Effector memory CD4-positive, alpha-beta T cell (primary cell): Measurements from ENCODE around the gene POC1B.

Experiments used
- DNase-seq, 3 donors: peaks; one replicate each; pipeline ENCODE4 v3.0.0-alpha.2; 2020
- H3K27ac ChIP-seq: 2 replicates; pipeline ENCODE4 v1.7.0; 2013; ENCODE audit warnings: mild to moderate bottlenecking, low read length, moderate library complexity; ENCODE audit not compliant: insufficient read depth, poor library complexity, severe bottlenecking
- H3K27me3 ChIP-seq: replicated peaks from 2 replicates; pipeline ENCODE4 v1.7.0; 2013; ENCODE audit warnings: mild to moderate bottlenecking, low read length; ENCODE audit not compliant: insufficient read depth, control insufficient read depth, poor library complexity, severe bottlenecking
- H3K36me3 ChIP-seq: 2 replicates; pipeline ENCODE4 v1.7.0; 2013; ENCODE audit warnings: mild to moderate bottlenecking, low read length, moderate library complexity; ENCODE audit not compliant: control insufficient read depth, insufficient read depth
- H3K4me1 ChIP-seq: 2 replicates; pipeline ENCODE4 v1.7.0; 2013; ENCODE audit warnings: low read length, mild to moderate bottlenecking; ENCODE audit not compliant: control insufficient read depth, insufficient read depth, poor library complexity, severe bottlenecking
- H3K4me3 ChIP-seq: 2 replicates; pipeline ENCODE4 v1.7.0; 2013; ENCODE audit warnings: low read length, low read depth, mild to moderate bottlenecking; ENCODE audit not compliant: insufficient read depth, poor library complexity, severe bottlenecking
- H3K9me3 ChIP-seq: 2 replicates; pipeline ENCODE4 v1.7.0; 2013; ENCODE audit warnings: mild to moderate bottlenecking, low read length, moderate library complexity; ENCODE audit not compliant: control insufficient read depth

The POC1B gene

DNA sequence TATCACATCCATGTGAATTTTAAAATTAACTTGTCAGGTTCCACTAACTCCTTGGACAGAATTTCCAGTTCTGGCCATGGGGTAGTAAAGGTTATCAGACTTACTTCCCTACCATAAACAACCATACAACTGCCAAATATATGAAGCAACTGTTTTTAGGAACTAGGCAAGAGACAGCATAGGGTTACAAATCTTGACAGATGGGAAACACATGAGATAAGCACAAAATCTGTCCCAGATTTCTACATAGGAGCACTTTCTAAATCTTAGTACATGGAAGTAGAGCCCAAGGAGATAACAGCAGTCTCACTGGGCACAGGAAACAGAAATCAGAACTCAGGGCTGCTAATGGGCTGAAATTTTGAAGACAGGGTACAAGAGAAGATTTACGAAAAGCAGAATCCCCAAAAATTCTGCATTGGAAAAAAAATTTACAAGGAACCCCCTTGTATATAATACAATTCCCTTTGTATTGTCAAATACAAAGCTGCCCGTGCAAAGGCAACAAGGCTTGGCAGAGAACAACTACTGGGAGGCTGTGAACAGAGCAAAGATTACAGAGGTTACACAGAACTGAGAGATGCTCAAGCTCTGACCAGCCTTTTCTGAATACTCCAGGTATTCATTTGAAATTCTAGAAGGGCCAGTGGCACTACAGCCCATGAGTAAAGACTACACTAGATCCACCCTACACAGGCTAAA is 44.5 kb downstream of the POC1B start:
- Histone ChIP-seq H3K27ac (no peak overlapping the region), H3K4me1 (peaks cover 10% of the 10 kb centered on the region), H3K27me3 (no peaks in the 10 kb centered on the region), H3K4me3 (no peak overlapping the region), H3K9me3 (no peaks in the 10 kb centered on the region), H3K36me3 (no peaks in the 10 kb centered on the region)
- no peak for DNase-seq

DNA sequence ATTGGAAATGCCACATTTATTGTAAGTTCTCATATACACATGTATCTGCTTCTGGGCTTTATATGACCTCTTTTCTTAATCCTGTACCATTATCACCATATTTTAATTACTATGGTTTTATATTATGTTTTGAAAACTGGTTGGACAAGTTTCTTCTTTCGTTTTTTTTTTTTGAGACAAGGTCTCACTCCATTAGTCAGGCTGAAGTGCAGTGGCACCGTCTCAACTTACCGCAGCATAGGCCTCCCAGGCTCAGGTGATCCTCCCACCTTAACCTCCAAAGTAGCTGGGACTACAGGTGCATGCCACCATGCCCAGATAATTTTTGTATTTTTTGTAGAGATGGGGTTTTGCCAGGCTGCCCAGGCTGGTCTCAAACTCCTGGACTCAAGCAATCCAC is 45.9 kb downstream of the POC1B start:
- H3K27ac ChIP-seq: no peak overlapping the region
- H3K4me3 ChIP-seq: no peak overlapping the region
- H3K27me3 ChIP-seq: no peaks in the 10 kb centered on the region
- no peaks in the 10 kb centered on the region for H3K9me3 ChIP-seq
- DNase-seq: no peak
- peaks cover 10% of the 10 kb centered on the region for H3K4me1 ChIP-seq
- no peaks in the 10 kb centered on the region for H3K36me3 ChIP-seq

DNA sequence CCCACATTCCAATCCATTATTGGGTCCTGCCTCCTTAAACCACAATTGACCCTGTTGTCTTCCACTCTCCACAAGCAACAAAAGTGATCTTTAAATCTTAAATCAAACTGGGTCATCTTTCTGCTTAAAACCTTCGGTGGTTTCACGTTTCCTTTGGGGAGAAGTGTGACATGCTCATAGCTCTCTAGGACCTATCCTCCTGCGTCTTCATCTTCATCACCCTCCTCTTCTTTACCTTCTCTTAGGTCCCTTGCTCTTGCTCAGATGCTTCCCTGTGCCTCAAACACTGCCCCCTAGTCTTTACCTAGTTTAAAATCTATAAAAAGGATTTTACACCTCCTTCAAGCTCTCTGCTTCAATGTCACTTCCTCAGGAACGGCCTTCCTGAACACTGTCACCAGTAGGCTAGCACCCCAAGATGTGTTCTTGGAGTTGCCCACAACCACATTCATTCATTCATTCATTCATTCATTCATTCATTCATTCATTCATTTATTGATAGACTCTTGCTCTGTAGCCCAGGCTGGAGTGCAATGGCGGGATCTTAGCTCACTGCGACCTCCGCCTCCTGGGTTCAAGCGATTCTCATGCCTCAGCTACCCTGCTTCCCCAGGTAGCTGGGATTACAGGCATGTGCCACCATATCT is 48.1 kb downstream of the POC1B start:
- Histone ChIP-seq H3K27ac (no peak overlapping the region), H3K9me3 (no peaks in the 10 kb centered on the region), H3K27me3 (no peaks in the 10 kb centered on the region), H3K36me3 (no peaks in the 10 kb centered on the region), H3K4me1 (peaks cover 10% of the 10 kb centered on the region), H3K4me3 (no peak overlapping the region)
- no peak for DNase-seq

- Histone ChIP-seq H3K9me3 (no peaks in the 10 kb centered on the region), H3K36me3 (no peaks in the 10 kb centered on the region), H3K27me3 (no peaks in the 10 kb centered on the region), H3K27ac (no peak overlapping the region), H3K4me1 (peaks cover 10% of the 10 kb centered on the region), H3K4me3 (no peak overlapping the region)
- no peak for DNase-seq
Observed at GRCh38 chr12:89476904-89477595, 48.8 kb downstream of the POC1B start.

DNA sequence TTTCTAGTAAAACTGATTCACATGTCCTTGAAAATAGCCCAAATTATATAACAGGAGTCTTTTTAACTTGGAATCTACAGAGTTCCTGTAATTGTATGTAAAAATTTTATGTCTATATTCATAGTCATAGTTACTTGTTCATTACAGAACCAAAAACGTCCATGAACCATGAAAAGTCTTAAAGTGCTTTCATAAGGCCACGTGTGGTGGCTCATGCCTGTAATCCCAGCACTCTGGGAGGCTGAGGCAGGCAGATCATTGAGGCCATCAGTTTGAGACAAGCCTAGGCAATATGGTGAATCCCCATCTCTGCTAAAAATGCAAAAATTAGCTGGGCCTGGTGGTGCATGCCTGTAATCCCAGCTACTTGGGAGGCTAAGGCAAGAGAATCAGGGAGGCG is 49.6 kb downstream of the POC1B start:
- Histone ChIP-seq H3K4me1 (peaks cover 10% of the 10 kb centered on the region), H3K36me3 (no peaks in the 10 kb centered on the region), H3K4me3 (no peak overlapping the region), H3K27ac (no peak overlapping the region), H3K27me3 (no peaks in the 10 kb centered on the region), H3K9me3 (no peaks in the 10 kb centered on the region)
- DNase-seq: no peak

GRCh38 chr12:89475203-89475990 is 50.5 kb downstream of the POC1B start:
- Histone ChIP-seq H3K4me3 (no peak overlapping the region), H3K27me3 (no peaks in the 10 kb centered on the region), H3K27ac (no peak overlapping the region), H3K36me3 (no peaks in the 10 kb centered on the region), H3K4me1 (peaks cover 10% of the 10 kb centered on the region), H3K9me3 (no peaks in the 10 kb centered on the region)
- DNase-seq: no peak

DNA sequence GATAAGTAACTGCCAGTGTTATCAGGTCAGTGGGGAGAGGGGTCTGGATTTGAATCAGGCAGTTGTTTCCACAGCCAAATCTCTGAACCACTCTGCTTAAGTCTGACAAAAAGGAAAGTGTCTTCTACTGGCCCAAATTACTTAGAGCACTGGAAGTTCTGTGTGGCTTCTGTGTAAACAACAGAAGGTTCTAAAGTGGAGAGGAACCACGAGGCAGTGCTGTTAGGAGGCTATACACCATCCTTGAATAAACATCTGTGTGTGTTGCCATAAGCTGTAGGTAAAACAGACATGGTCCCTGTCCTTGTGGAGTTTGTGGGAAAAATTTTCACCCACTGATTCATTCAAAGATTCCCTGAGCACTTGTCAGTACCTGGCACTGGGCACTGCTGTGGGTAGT is 51.2 kb downstream of the POC1B start:
- H3K27ac ChIP-seq: no peak overlapping the region
- H3K4me1 ChIP-seq: peaks cover 10% of the 10 kb centered on the region

GRCh38 chr12:89472508-89472907 is 53.3 kb downstream of the POC1B start:
- Histone ChIP-seq H3K36me3 (no peaks in the 10 kb centered on the region), H3K4me1 (peaks cover 11% of the 10 kb centered on the region), H3K9me3 (no peaks in the 10 kb centered on the region), H3K27ac (no peak overlapping the region), H3K4me3 (no peak overlapping the region), H3K27me3 (no peaks in the 10 kb centered on the region)
- no peak for DNase-seq

More for the DNA sequence above, 51.2 kb downstream of the POC1B start:
- DNase-seq: no peak
- no peaks in the 10 kb centered on the region for H3K27me3 ChIP-seq
- H3K36me3 ChIP-seq: no peaks in the 10 kb centered on the region
- no peaks in the 10 kb centered on the region for H3K9me3 ChIP-seq
- no peak overlapping the region for H3K4me3 ChIP-seq

- Histone ChIP-seq H3K9me3 (no peaks in the 10 kb centered on the region), H3K27me3 (no peaks in the 10 kb centered on the region), H3K36me3 (no peaks in the 10 kb centered on the region), H3K27ac (no peak overlapping the region), H3K4me1 (peaks cover 4% of the 10 kb centered on the region), H3K4me3 (no peak overlapping the region)
- no peak for DNase-seq
Observed at GRCh38 chr12:89470741-89471509, 54.9 kb downstream of the POC1B start.
